Measurements from ENCODE around the gene NME3. TPM values are rescaled to one million over a fixed set of nuclear protein-coding genes. Genes with fewer than 3 reads are reported as not detected.

Gene NME3
- total RNA-seq, 1 experiment from 2014 or later: 66.9 TPM

- Histone ChIP-seq H3F3A (ENCODE audit: low read length, unreplicated experiment) (no peaks in the 10 kb centered on the region), H3K4me3 (ENCODE audit: low read length) (no peak overlapping the region), H3K79me2 (ENCODE audit: low read length) (no peaks in the 10 kb centered on the region), H3K4me2 (ENCODE audit: low read length) (no peak overlapping the region), H3K27me3 (ENCODE audit: low read length) (no peaks in the 10 kb centered on the region), H3K36me3 (ENCODE audit: low read depth, low read length) (no peaks in the 10 kb centered on the region), H4K20me1 (ENCODE audit: low read length) (no peaks in the 10 kb centered on the region), H3K9ac (ENCODE audit: low read length) (no peak overlapping the region), H3K4me1 (ENCODE audit: insufficient read depth, low read length) (no peaks in the 10 kb centered on the region), H3K27ac (ENCODE audit: low read length) (no peak overlapping the region), H3K9me2 (replicated peaks; ENCODE audit: low read length) (no peaks in the 10 kb centered on the region), H3K9me3 (ENCODE audit: low read length) (no peaks in the 10 kb centered on the region), H2AFZ (ENCODE audit: low read length) (no peak overlapping the region)
- ChIA-PET CTCF (no interaction called here), POLR2A (ENCODE audit: unreplicated experiment) (no interaction called here)
- ATAC-seq (no peak), DNase-seq (no peak)
- intact Hi-C loops (cut with micrococcal nuclease): no loop called here
- TF ChIP-seq EZH2 (IDR thresholded peaks at IDR 0.05; ENCODE audit: low read length, unreplicated experiment) (no peak), EZH2phosphoT487 (IDR thresholded peaks at IDR 0.05; ENCODE audit: borderline replicate concordance, low read length) (no peak)
- TF ChIP-seq, protein P1, sequence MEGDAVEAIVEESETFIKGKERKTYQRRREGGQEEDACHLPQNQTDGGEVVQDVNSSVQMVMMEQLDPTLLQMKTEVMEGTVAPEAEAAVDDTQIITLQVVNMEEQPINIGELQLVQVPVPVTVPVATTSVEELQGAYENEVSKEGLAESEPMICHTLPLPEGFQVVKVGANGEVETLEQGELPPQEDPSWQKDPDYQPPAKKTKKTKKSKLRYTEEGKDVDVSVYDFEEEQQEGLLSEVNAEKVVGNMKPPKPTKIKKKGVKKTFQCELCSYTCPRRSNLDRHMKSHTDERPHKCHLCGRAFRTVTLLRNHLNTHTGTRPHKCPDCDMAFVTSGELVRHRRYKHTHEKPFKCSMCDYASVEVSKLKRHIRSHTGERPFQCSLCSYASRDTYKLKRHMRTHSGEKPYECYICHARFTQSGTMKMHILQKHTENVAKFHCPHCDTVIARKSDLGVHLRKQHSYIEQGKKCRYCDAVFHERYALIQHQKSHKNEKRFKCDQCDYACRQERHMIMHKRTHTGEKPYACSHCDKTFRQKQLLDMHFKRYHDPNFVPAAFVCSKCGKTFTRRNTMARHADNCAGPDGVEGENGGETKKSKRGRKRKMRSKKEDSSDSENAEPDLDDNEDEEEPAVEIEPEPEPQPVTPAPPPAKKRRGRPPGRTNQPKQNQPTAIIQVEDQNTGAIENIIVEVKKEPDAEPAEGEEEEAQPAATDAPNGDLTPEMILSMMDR (conservative IDR thresholded peaks at IDR 0.05; ENCODE audit: low read depth, low read length): no peak
- no TSS peak for BruUV-seq (replicated peaks)
These were observed 30.4 kb downstream of the NME3 start for GRCh38 chr16:1740781-1741490.

- Histone ChIP-seq H3K36me3 (ENCODE audit: low read depth, low read length) (no peaks in the 10 kb centered on the region), H3K4me1 (ENCODE audit: insufficient read depth, low read length) (no peaks in the 10 kb centered on the region), H3K4me3 (ENCODE audit: low read length) (no peak overlapping the region), H3K9me2 (replicated peaks; ENCODE audit: low read length) (no peaks in the 10 kb centered on the region), H3K9ac (ENCODE audit: low read length) (no peak overlapping the region), H2AFZ (ENCODE audit: low read length) (no peak overlapping the region), H3K79me2 (ENCODE audit: low read length) (no peaks in the 10 kb centered on the region), H3K4me2 (ENCODE audit: low read length) (no peak overlapping the region), H3K9me3 (ENCODE audit: low read length) (no peaks in the 10 kb centered on the region), H4K20me1 (ENCODE audit: low read length) (no peaks in the 10 kb centered on the region), H3K27ac (ENCODE audit: low read length) (no peak overlapping the region), H3F3A (ENCODE audit: low read length, unreplicated experiment) (no peaks in the 10 kb centered on the region), H3K27me3 (ENCODE audit: low read length) (no peaks in the 10 kb centered on the region)
- CTCF ChIA-PET: no interaction called here
- TF ChIP-seq EZH2 (IDR thresholded peaks at IDR 0.05; ENCODE audit: low read length, unreplicated experiment): no peak
- TF ChIP-seq, protein P1 (conservative IDR thresholded peaks at IDR 0.05; ENCODE audit: low read depth, low read length): no peak
- no peak for TF ChIP-seq EZH2phosphoT487 (IDR thresholded peaks at IDR 0.05; ENCODE audit: borderline replicate concordance, low read length)
- POLR2A ChIA-PET (ENCODE audit: unreplicated experiment): no interaction called here
- no peak for ATAC-seq
- intact Hi-C loops (cut with micrococcal nuclease): no loop called here
- BruUV-seq (replicated peaks): no TSS peak
- DNase-seq: no peak
These were observed 31.1 kb downstream of the NME3 start for GRCh38 chr16:1740234-1740633.

DNA sequence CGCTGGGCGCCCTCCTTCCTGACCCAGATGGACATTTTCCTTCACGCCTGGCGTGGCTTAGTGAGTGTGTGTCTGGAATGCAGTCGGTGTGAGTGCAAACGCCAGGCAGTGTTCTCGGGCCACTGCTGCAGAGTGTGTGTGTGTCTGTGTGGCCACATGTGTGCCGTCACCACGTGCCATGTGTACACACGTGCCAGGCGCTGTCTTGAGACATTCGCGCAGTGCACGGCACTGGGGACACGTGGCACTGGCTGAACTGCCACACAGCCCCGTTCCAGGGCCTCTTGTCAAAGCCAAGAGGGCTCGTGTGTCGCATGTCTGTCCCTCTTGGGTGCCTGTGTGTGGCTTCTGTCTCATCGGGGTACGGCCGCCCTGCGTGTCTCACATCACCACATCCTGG lies 36.5 kb downstream of the NME3 start:
- Histone ChIP-seq H3K4me1 (ENCODE audit: insufficient read depth, low read length) (no peaks in the 10 kb centered on the region), H3K27me3 (ENCODE audit: low read length) (no peaks in the 10 kb centered on the region), H4K20me1 (ENCODE audit: low read length) (no peaks in the 10 kb centered on the region), H3K4me3 (ENCODE audit: low read length) (no peak overlapping the region), H3K27ac (ENCODE audit: low read length) (no peak overlapping the region), H3K4me2 (ENCODE audit: low read length) (no peak overlapping the region), H3K9ac (ENCODE audit: low read length) (no peak overlapping the region), H3F3A (ENCODE audit: low read length, unreplicated experiment) (no peaks in the 10 kb centered on the region), H3K79me2 (ENCODE audit: low read length) (no peaks in the 10 kb centered on the region), H3K9me2 (replicated peaks; ENCODE audit: low read length) (no peaks in the 10 kb centered on the region), H3K36me3 (ENCODE audit: low read depth, low read length) (peaks cover 4% of the 10 kb centered on the region), H3K9me3 (ENCODE audit: low read length) (no peaks in the 10 kb centered on the region), H2AFZ (ENCODE audit: low read length) (no peak overlapping the region)
- TF ChIP-seq EZH2 (IDR thresholded peaks at IDR 0.05; ENCODE audit: low read length, unreplicated experiment): no peak
- TF ChIP-seq, protein P1 (conservative IDR thresholded peaks at IDR 0.05; ENCODE audit: low read depth, low read length): no peak
- TF ChIP-seq EZH2phosphoT487 (IDR thresholded peaks at IDR 0.05; ENCODE audit: borderline replicate concordance, low read length): no peak
- no TSS peak for BruUV-seq (replicated peaks)
- ATAC-seq (no peak), DNase-seq (no peak)
- POLR2A ChIA-PET (ENCODE audit: unreplicated experiment): no interaction called here
- intact Hi-C loops (cut with micrococcal nuclease): no loop called here
- CTCF ChIA-PET: no interaction called here
